Esophagus muscularis mucosa (tissue), 4 donors: ENCODE results near the gene CENPB. TPM values are rescaled to one million over a fixed set of nuclear protein-coding genes. Genes with fewer than 3 reads are reported as not detected.
A peak's percentile ranks its signal among the peaks of the same experiment; 100 is the strongest.

Source experiments
- DNase-seq: peaks from one replicate; pipeline ENCODE4 v3.0.0-alpha.2; 2017; ENCODE audit errors: extremely low spot score
- H3K27ac ChIP-seq, 4 donors: fragments of 200-600 bp; sonication (generic); replicated peaks in 1 of 4; 1 replicate in 3 of 4; 2 replicates in 1 of 4; pipeline ENCODE4 v1.5.1; 2016 to 2019; ENCODE audit warnings: mild to moderate bottlenecking in 1 of 4
- H3K27me3 ChIP-seq, 4 donors: fragments of 200-600 bp; sonication (generic); one replicate each; pipeline versions ENCODE4 v1.5.1 to v1.6.0; 2016 to 2019
- H3K36me3 ChIP-seq, 4 donors: fragments of 200-600 bp; sonication (generic); one replicate each; pipeline ENCODE4 v1.5.1; 2016 to 2019
- H3K4me1 ChIP-seq, 4 donors: fragments of 200-600 bp; sonication (generic); one replicate each; pipeline ENCODE4 v1.5.1; 2016 to 2019
- H3K4me3 ChIP-seq, 4 donors: fragments of 200-600 bp; sonication (generic); 1 replicate in 2 of 4; 2 replicates in 2 of 4; pipeline ENCODE4 v1.5.1; 2016 to 2019; ENCODE audit warnings: mild to moderate bottlenecking in 4 of 4, moderate library complexity in 1 of 4
- H3K9me3 ChIP-seq, 4 donors: fragments of 200-600 bp; sonication (generic); 1 replicate in 3 of 4; 2 replicates in 1 of 4; pipeline ENCODE4 v1.5.1; 2016 to 2019
- EP300 ChIP-seq: sonication (generic); formaldehyde crosslinking; IDR thresholded peaks from one replicate; pipeline ENCODE4 v1.6.1; 2017; ENCODE audit warnings: antibody characterized with exemption
- POLR2A ChIP-seq: fragments of 450-650 bp; IDR thresholded peaks from one replicate; pipeline ENCODE4 v1.6.1; 2017; ENCODE audit warnings: antibody characterized with exemption, moderate library complexity, mild to moderate bottlenecking, low read depth
- POLR2AphosphoS5 ChIP-seq, 2 donors: sonication (generic); formaldehyde crosslinking; IDR thresholded peaks; one replicate each; pipeline ENCODE4 v1.6.1; 2017; ENCODE audit warnings: antibody characterized with exemption in 2 of 2
- WGBS: methylation state at CpG from one replicate; pipeline ENCODE4 v1.1.5; 2018; 5-methylcytosine and 5-hydroxymethylcytosine counted together
- intact Hi-C: fragments of 100-400 bp; cut with DNase I; formaldehyde crosslinking; loops from one replicate; pipeline ENCODE4 v1.15.1; 2023
- total RNA-seq, 4 donors: library from RNA; depleted of rRNA; stranded (reverse); fragments of >200 nt; gene quantifications; one replicate each; pipeline versions ENCODE4 v1.1.0 to v1.2.1, GENCODE V29; 2016
- TF ChIP-seq, protein P1 (sequence below), 3 experiments: fragments of 200-600 bp in 2 of 3; fragments of 450-650 bp in 1 of 3; sonication (generic) in 2 of 3; IDR thresholded peaks; one replicate each; pipeline ENCODE4 v1.5.1; 2017 to 2019; ENCODE audit warnings: antibody characterized with exemption in 3 of 3, mild to moderate bottlenecking in 2 of 3, moderate library complexity in 1 of 3

The CENPB gene
- total RNA-seq, 4 donors from 2014 or later: 131 to 225 (median 199) TPM

DNA sequence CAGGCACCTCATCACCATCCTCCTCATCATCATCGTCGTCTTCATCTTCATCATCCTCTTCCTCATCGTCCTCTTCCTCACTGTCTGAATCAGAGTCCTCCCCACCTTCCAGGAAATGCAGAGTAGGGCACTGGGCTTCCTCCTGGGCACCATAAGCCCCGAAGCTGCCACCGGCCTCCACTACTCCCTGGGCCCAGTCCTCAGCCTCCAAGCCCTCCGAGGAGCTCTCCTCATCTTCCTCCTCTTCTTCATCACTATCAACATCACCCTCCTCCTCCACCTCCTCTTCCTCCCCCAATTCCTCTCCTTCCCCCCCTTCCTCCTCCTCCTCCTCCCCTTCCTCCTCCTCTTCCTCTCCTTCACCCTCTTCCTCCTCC lies 1.7 kb downstream of the CENPB start:
- H3K4me3 ChIP-seq: peak overlapping the region; percentile 68 to 83 (median 73)
- peaks cover 0 to 20% (median 11%) of the 10 kb centered on the region in 4 donors for H3K36me3 ChIP-seq
- intact Hi-C loops: loop anchor here (5.0 kb wide), 1 partner anchor 297 kb away; no protein-coding TSS in a partner anchor
- peaks cover 42 to 67% (median 61%) of the 10 kb centered on the region in 4 donors for H3K4me1 ChIP-seq
- WGBS: 82% methylated on average over 6 of the region's 6 CpGs
- no peaks in the 10 kb centered on the region for H3K27me3 ChIP-seq
- H3K27ac ChIP-seq: peak overlapping the region in 3 of 4 donors; percentile 83 to 90 (median 85)
- H3K9me3 ChIP-seq: no peaks in the 10 kb centered on the region
- TF ChIP-seq POLR2A (no peak), POLR2AphosphoS5 (IDR thresholded peaks at IDR 0.05) (no peak), EP300 (no peak)
- TF ChIP-seq, protein P1, sequence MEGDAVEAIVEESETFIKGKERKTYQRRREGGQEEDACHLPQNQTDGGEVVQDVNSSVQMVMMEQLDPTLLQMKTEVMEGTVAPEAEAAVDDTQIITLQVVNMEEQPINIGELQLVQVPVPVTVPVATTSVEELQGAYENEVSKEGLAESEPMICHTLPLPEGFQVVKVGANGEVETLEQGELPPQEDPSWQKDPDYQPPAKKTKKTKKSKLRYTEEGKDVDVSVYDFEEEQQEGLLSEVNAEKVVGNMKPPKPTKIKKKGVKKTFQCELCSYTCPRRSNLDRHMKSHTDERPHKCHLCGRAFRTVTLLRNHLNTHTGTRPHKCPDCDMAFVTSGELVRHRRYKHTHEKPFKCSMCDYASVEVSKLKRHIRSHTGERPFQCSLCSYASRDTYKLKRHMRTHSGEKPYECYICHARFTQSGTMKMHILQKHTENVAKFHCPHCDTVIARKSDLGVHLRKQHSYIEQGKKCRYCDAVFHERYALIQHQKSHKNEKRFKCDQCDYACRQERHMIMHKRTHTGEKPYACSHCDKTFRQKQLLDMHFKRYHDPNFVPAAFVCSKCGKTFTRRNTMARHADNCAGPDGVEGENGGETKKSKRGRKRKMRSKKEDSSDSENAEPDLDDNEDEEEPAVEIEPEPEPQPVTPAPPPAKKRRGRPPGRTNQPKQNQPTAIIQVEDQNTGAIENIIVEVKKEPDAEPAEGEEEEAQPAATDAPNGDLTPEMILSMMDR (IDR thresholded peaks at IDR 0.05): no peak
- DNase-seq: no peak

DNA sequence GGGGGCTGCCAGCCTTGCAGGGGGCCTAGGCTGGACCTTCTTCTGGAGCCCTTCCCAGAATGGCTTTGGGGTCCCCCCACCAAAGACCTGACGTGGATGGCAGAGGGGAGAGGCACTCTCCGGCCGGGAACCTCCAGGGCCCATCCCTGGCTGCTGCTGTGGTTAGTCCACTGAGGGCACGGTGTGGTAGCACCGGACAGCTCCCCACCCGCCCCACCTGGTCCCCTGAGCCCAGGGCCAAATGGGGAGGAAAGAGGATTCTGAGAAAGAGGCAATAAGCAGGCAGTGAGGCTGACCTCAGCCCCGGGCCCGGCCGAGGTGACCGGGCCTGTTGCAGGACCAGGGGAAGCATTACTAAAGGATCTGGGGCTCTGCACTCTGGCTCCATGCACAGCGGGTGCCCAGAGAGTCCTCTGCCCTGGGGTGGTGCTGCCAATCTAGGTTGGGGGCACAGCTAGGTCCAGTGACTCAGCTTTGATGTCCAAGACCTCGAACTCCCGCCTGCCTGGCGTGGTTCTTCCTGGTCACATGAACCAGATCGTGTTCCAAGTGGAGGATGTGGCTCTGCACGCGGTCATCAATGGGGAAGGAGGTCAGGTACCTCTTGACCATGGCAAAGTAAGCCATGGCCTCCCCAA lies 2.2 kb downstream of the CENPB start:
- 79% methylated on average over 14 of the region's 17 CpGs for WGBS

DNA sequence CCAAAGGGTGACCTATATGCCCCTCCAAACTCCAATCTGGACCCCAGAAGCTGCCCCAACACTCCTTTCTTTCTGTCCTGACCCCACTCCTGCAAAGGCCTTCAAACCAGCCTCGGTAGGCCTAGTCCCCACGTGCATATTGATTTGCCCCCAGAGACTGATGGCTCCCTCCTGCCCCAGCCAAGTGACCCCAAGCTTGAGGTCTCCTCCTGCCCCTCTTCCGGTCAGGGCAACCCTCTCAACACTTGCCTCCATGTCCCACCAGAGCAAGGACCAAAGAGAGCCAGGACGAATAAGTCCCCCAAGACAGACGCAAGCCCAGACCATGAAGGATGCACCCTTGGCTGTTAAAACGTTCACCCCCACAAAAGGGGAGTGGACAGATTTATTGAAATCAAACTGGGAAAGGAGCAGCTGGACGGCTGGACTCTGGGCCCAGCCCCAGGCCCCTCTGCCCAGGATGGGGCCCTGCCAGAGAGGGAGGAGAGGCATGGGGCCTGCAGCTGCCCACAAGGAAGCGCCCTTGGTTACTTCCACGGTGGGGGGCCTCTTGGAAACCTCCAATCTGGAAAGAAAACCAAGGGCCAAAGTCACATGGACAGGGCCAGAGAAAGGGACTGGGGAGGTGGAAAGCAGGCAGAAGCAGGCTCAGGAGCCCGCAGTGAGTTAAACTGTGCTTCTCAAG lies 2.9 kb downstream of the CENPB start:
- Histone ChIP-seq H3K4me3 (peak overlapping the region in 2 of 4 donors; percentile 68 to 83), H3K4me1 (peaks cover 42 to 71% (median 63%) of the 10 kb centered on the region in 4 donors), H3K27ac (peak overlapping the region; percentile 18 to 90 (median 54)), H3K9me3 (no peaks in the 10 kb centered on the region), H3K36me3 (peaks cover 0 to 20% (median 11%) of the 10 kb centered on the region in 4 donors), H3K27me3 (no peaks in the 10 kb centered on the region)
- intact Hi-C loops: no loop called here
- TF ChIP-seq, protein P1 (IDR thresholded peaks at IDR 0.05): no peak
- no peak for TF ChIP-seq POLR2AphosphoS5 (IDR thresholded peaks at IDR 0.05)
- TF ChIP-seq EP300: no peak
- no peak for TF ChIP-seq POLR2A
- no peak for DNase-seq
- 68% methylated on average over 10 of the region's 10 CpGs for WGBS

More for the DNA sequence above, 2.2 kb downstream of the CENPB start:
- TF ChIP-seq POLR2A (no peak), POLR2AphosphoS5 (IDR thresholded peaks at IDR 0.05) (no peak), EP300 (no peak)
- TF ChIP-seq, protein P1 (IDR thresholded peaks at IDR 0.05): no peak
- intact Hi-C loops: no loop called here
- H3K27me3 ChIP-seq: no peaks in the 10 kb centered on the region
- H3K4me1 ChIP-seq: peaks cover 42 to 67% (median 61%) of the 10 kb centered on the region in 4 donors
- no peak for DNase-seq
- H3K9me3 ChIP-seq: no peaks in the 10 kb centered on the region
- H3K4me3 ChIP-seq: peak overlapping the region; percentile 68 to 83 (median 73)
- H3K27ac ChIP-seq: peak overlapping the region; percentile 18 to 90 (median 54)
- H3K36me3 ChIP-seq: peaks cover 0 to 20% (median 11%) of the 10 kb centered on the region in 4 donors

DNA sequence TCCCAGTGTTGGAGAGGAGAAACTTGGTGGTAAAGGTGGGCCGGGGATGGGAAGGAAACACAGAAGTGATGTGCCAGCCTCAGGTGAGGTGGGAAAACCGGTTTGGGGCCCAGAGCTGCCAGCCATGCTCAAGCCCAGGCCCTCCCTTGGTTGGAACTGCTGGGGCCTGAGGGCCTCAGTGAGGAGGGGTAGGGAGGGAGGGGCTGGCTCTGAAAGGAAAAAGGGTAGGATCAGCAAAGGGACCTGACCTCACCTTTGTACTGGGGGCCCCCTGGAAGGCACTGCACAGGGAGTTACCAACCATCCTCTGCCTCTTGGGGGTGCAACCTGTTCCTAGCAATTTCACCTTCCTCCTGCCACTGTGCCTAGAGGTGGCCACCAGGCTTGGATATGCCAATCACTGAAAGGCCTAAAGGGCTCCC lies 3.5 kb downstream of the CENPB start:
- peaks cover 45 to 71% (median 69%) of the 10 kb centered on the region in 4 donors for H3K4me1 ChIP-seq
- no peaks in the 10 kb centered on the region for H3K9me3 ChIP-seq
- 78% methylated on average over 2 of the region's 2 CpGs for WGBS
- H3K4me3 ChIP-seq: no peak overlapping the region
- no peak for DNase-seq
- intact Hi-C loops: no loop called here
- TF ChIP-seq POLR2AphosphoS5 (IDR thresholded peaks at IDR 0.05): no peak
- TF ChIP-seq, protein P1 (IDR thresholded peaks at IDR 0.05): no peak
- no peak for TF ChIP-seq EP300
- no peak for TF ChIP-seq POLR2A
- peaks cover 0 to 20% (median 11%) of the 10 kb centered on the region in 4 donors for H3K36me3 ChIP-seq
- no peaks in the 10 kb centered on the region for H3K27me3 ChIP-seq
- peak overlapping the region in 3 of 4 donors; percentile 18 to 90 (median 83) for H3K27ac ChIP-seq
